GM10847 (cell line): ENCODE measurements around the gene CELSR1.

Source experiments
- POLR2A ChIP-seq: IDR thresholded peaks from 2 replicates; pipeline ENCODE4 v1.6.1; 2011; ENCODE audit not compliant: insufficient read length; ENCODE audit errors: extremely low read depth

CELSR1 gene

DNA sequence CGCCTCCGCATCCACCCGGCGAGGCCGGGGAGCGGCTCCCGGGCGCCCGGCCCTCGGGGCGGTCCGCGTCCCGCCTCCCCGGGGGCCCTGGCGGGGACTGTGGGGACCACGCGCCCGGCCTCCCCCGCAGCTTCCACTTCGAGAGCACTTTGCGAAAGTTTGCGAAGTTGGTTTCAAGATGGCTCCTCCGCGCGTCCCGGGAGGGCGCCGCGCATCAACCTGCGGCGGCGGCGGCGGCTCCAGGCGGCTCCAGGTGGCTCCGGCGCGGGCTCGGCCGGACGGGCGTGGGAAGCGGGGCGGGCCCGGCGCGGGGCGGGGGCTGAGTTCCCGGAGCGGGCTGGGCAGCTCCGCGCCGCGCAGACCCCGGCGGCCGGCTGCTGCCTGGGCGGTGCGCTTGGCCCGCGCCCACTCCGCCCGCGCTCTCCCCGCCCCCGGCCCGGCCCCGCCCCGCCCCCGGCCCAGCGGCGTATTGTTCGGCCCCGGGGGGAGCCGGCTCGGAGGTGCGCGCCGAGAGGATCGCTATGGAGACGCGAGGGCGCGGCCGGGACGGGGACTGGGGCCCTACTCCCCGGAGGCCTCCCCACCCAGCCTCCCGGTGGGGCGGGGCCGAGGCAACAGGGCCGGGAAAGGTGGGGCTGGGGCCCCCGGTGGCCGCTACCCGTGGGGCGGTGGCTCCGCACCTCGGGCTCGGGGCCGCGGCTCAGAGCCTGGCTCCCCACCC, at the start of gene CELSR1:
Gene CELSR1, minus strand, starts transcription at position 396 of the 721 bp plus-strand sequence. CDS start 450 bp downstream, outside the sequence.
- TF ChIP-seq POLR2A, result no peak

DNA sequence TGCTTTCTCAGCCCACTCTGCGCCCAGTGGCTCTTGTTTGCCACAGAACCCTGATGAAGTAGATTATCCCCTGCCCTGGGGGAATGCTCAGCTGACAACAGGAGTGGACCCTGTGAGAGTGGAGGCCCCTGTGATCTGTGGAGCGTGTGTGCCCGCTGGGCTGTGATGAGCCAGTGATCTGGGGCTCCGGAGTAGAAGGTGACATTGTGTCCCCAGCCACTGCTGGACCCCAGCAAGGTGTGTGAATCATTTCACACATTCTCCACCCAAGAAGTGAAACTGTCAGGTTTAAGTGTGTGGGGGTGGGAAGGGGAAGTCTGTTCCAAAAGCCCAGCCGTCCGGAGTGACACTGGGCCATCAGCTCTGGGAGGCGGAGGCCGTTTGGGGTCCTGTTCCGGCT, 49.6 kb upstream of the CELSR1 start:
- no peak for TF ChIP-seq POLR2A

GRCh38 chr22:46586531-46587011, 49.2 kb upstream of the CELSR1 start:
- TF ChIP-seq POLR2A, result no peak

DNA sequence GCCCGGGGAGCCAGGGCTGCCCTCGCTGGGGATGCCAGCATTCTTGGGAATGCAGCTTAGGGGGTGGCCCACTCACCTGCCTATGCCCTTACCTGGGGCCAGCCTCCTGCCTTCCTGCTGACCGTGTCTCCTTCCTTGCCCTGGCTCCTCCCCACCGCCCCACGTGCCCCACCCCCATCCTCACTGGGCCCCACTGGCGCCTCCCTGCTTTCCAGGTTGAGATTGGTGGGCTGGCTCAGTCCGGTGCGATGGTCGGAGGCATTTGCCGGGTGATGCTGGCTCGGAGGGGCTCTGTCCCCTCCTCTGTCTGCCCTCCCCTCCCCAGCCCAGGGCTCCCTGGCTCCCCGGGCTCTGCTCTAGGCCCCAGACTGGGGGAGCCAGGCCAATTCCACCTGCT, 48.7 kb upstream of the CELSR1 start:
- no peak for TF ChIP-seq POLR2A

DNA sequence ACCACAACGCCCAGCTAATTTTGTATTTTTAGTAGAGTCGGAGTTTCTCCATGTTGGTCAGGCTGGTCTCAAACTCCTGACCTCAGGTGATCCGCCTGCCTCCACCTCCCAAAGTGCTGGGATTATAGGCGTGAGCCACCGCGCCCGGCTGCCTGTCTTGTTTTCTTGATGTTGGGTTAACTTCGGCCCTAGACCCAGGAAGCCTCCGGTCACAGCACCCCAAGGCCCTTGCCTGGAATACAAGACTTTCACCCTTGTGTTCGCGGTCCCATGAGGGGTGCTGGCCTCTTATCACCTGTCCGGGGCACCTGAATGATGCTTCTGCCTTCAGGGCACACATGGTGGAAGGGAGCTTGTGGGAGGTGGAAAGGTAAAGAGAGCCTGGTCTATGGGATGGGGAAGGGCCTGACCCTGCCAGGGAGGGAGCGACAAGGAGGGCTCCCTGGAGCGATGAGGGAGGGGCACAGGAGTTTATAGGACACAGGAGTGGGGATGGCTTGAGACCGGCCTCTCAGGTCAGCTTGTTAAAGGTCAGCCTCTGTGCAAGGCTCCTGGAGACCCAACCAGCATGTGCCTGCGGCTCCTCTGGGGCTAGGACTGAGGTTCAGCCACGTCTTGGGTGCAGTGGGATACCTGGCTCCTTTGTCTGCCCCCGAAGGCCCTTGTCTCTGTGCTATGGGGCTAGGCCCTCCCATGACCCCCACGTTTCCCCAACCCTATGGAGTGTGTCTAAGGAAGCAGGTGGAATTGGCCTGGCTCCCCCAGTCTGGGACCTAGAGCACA, 48.1 kb upstream of the CELSR1 start:
- TF ChIP-seq POLR2A, result no peak

- TF ChIP-seq POLR2A, result no peak
Observed at GRCh38 chr22:46584081-46584921, 46.9 kb upstream of the CELSR1 start.

- TF ChIP-seq POLR2A, result no peak
Observed at GRCh38 chr22:46583571-46583970, 46.2 kb upstream of the CELSR1 start.

DNA sequence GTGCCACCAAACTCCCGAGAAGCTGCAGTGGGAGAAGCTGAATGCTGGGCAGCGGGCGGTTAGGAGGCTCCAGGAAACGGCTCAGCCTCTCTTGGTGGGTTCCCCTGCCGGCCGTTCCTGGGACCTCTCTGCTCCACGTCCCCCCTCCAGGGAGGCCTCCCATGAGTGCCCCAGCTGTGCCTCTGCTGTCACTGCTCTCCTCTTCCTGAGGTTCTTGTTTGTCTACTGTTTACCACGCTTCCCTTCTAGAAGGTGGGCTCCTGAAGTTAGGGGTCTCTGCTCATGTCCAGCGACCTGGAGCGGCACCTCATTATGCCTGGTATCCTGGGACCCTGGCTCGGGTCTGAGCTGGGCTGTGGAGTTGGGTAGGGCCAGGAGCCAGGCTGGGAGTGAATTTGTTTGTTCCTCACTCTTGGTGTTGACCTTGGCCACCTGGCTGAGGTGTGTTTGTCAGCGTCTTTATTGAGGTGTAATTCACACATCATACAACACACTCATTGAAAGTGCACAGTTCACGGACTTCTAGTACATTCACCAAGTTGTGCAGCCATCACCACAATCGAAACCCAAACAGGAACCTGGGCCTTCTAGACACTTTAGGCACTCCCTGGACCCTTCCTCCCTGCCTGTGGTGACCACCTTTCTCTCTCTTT, 45.0 kb upstream of the CELSR1 start:
- TF ChIP-seq POLR2A, result no peak

DNA sequence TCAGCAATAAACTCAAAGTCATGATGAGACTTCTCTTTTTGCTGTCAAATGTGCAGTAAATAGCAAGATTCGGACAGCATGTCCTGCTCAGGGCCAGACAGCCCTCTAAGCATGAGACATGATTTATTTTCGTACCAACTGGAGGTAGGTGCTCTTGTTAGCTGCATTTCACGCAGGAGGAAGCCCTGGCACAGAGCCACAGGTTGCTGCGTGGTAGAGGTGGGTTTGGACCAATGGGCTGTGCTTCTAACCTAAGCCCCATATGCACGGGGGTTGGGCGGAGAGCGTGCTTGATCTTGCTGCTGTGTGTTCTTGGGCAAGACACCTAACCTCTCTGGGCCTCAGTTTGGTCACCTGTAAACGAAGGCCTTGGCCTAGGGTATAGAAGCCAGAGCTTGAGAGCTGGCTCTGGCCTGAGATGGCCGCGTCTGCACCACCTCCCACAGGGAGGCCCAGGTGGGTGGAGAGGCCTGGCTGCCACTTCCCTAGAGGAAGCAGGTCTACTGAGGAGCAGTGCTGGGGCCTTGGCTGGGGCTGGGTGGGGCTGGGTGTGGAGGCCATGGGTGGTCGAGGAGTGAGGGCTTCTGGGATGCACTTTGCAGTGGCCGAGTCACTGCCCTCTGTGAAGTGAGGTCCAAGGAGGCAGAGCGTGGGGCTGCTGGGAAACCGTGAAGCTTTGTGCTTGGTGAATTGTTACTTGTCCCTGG, 44.3 kb upstream of the CELSR1 start:
- no peak for TF ChIP-seq POLR2A

DNA sequence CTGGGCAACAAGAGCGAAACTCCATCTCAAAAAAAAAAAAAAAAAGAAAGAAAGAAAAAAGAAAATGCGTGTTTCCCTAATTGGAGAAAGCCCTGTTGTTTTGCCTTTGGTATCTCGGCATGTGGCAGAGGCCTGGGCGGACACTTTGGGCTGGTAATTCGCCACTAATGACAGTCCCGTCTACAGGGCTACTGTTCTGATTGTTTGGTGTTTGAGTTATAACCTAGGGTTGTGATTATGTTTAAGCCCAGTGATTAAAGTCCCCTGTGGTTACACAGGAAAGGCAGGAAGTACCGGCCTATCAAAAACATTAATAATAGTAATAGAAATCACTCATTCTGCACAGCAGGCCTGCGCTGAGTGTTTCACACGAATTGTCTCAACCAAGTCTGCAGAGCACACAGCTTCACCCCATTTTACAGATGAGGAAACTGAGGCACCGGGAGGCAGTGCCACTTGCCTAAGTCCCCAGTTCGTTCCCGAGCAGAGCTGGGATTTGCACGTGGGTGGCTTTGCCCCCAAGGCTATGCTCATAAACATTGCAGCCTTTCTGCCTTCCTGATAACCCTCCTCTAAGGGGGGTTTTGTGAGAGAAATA, 43.6 kb upstream of the CELSR1 start:
- no peak for TF ChIP-seq POLR2A

DNA sequence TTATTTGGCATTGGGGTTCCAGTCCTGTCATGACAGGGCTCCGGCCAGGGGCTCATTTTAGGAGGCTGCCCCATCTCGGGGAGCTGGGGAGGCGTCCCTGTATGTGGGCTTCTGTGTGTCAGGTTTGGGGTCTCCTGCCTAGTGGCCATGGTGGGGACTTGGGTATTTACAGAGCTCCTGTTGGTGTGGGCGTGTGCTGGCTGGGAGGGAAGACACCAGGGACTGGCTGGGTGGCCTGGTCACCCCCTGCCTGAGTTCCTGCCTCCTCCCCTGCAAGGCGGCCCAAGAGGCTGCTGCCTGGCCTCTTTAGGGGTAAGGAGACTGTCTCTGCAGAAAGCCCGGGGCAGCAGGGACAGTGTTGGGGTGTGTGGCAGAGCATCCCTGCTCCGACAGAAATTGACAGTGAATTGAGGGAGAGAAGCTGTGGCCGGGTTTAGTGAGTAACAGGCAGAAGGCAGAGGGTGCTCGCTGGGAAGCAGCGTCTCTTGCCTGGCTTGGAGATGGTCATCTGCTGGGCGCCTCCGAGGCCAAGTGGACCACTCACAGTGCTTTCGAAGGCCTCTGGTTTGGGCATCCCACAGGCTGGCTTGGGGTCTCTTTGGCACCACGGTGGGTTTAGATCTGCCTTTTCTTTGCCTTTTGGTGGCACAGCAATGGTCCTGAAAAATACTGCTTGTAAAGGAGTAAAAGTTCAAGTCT, 42.5 kb upstream of the CELSR1 start:
- TF ChIP-seq POLR2A, result no peak

- TF ChIP-seq POLR2A, result no peak
Observed at GRCh38 chr22:46578824-46579561, 41.6 kb upstream of the CELSR1 start.

DNA sequence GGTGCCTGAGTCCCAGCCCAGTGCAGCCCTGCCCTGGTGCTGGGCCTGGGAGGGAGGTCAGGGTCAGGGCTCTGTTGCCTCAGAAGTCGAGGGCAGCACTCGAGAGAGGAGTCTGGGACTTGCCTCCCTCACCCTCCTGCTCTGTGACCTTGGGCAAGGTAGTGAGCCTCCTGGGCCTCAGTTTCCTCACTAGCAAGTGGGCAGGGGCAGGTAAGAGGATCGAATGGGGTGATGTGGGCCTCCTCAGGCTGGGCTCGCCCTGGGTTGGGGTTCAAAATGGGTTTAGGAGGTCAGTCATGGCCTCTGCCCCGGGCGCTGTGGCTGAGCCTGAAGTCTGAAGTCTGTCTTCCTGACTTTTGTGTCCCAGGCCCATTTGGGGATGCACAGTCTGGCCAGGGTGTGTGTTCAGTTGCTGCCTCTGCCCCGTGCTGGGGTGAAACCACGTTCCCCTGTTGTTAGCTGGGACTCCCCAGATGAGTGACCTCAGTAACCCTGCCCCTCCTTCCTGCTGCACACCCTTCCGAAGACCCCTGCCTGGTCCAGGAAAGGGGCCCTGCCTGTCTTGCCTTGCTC, 40.9 kb upstream of the CELSR1 start:
- no peak for TF ChIP-seq POLR2A
